GM11168 (cell line): ENCODE measurements around the gene PCK2.

ENCODE experiments used
- in situ Hi-C: fragments of 300-500 bp; cut with MboI; formaldehyde crosslinking; loops from one replicate; pipeline ENCODE4 v1.12.0; 2022; ENCODE audit warnings: low sequenced_read_pairs; ENCODE audit not compliant: unreplicated experiment

The PCK2 gene

DNA sequence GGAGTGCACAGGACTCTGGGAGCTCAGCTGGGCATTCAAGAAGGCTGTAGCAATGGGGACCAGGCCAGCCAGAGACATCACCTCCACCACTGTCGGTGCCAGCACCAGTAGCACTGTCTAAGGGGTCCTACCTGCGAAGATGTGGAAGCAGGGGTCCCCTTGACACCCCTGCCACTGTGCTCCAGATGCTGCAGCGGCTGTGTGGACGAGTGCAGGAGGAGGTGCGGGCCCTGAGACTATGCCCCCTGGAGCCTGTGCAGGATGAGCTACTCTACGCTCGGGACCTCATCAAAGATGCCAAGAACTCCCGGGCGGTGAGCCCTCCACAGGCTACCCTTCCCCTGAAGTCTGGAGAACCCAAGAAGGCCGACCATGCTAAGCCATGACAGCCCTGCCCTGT, 33.7 kb upstream of the PCK2 start:
- in situ Hi-C loops: no loop called here

DNA sequence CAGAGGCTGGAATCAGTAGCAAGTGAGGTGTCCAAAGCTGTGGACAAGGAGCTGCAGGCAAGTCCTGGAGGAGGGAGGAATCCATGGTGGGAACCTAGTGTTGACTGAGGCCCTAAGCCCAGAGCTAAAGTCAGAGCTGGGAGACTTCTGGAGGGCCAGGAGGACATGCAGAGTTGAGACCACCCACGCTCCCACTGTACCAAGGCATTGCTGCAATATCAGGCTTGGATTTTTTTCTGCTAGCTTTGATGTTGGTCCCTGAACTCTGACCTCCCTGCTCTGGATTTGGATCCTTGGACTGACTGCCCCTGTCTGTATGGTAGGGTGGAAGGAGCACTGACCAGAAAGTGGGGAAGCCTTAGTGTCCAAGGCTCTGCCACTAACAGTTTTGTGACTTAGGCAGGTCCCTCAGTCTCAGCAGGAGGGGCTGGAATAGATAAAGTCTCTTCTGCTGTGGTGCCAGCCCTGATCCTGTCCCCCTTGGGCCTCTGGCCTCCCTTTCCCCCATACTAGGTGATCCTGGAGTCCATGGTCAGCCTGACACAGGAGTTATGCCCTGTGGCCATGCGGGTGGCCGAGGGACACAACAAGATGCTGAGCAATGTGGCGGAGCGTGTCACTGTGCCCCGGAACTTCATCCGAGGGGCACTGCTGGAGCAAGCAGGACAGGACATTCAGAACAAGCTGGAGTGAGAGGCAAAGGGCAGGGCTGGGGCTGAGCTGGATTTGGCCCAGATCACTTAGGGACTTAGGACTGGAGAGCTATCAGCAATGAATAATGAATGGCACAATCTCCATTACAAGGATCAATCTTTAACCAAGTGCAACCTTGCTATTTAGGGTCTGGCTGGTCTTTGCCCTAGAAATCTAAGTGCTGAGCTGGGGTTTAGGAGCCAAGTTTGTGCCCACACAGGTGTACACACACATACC, 32.9 kb upstream of the PCK2 start:
- in situ Hi-C loops: no loop called here

DNA sequence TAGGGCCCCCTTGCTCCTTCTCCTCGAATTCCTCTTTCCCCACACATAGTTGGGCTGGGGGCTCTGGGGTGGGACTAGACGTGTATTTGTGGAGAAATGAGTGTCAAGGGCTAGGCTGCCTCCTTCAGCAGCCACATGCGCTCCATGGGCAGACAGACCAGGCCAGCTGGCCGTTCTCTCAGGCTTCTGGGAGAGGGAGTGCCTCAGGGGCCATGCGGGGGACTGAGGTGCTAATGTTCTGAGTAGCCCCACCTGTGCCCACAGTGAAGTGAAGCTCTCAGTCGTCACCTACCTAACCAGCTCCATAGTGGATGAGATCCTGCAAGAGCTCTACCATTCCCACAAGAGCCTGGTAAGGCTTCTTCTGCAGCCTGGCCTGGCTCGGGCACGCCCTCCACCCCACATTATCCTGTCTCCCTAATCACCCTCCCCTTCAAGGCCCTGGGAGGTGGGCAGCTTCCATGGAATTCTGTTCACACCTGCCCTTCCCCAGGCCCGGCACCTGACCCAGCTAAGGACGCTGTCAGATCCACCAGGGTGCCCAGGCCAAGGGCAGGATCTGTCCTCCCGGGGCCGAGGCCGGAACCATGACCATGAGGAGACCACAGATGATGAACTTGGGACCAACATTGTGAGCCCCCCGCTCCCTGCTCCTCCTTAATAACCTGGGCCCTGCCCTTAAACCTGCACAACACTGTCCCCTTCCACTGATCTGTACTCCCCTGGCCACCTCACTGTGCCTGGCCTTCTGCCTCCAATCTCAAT, 31.7 kb upstream of the PCK2 start:
- in situ Hi-C loops: no loop called here

DNA sequence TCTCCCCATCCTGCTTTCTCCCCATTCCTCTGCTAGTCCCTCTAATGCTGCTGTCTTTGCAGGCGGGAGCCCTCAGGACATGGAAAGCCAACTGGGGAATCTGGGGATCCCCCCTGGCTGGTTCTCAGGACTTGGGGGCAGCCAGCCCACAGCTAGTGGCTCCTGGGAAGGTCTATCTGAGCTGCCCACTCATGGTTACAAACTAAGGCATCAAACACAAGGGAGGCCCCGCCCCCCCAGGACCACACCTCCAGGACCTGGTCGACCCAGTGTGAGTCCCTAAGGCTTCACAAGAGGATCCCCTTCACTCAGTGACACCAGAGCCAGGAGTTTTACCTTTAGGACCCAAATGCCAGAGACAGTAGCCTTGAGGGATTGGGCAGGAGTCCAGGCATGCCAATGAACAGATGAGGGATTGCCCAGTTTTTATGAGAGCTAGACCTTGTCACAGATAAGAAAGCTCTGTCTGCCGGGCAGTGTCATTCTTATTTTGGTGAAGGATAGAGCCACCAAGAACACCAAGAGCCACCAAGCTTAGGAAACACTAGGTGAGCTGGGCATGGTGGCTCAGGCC, 30.8 kb upstream of the PCK2 start:
- in situ Hi-C loops: no loop called here

DNA sequence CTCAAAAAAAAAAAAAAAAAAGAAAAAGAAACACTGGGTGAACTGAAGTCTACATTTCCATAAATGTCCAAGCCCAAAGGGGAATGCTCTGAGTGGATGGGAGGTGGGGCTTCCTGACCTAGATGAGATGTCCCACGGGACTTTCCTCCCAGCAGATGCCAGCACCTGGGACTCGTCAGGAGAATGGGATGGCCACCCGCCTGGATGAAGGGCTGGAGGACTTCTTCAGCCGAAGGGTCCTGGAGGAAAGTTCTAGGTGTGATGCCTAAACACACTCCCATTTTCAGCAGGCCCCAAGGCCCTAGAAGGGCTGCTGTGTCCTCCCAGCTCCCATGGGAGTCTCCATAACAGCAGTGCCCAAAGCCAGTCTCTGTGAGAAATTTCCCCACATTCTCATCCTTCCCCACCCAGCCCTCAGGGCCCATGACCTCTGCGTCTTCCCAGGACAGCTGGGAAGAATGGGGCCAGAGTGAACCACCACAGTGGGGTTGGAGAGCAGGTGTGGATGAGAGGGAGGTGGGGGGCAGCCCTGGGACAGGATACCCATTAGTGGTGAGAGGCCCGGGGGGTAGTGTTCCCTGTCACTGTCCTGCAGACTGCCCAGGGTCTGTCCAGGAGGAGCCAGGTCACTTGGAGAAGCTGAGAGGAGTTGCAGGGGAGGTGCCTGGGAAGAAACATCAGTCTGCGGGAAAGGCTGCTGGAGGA, 29.9 kb upstream of the PCK2 start:
- in situ Hi-C loops: no loop called here

DNA sequence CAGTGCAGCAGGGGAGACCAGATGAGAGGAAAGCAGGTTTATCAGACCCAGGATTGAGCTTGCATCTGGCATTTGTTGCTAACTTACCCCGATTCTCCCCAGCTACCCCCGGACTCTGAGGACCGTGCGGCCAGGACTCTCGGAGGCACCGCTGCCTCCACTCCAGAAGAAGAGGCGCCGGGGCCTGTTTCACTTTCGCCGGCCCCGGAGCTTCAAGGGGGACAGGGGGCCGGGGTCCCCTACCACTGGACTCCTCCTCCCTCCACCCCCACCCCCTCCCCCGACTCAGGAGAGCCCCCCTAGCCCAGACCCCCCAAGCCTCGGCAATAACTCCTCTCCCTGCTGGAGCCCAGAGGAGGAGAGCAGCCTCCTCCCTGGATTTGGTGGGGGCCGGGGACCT, 29.3 kb upstream of the PCK2 start:
- in situ Hi-C loops: no loop called here

DNA sequence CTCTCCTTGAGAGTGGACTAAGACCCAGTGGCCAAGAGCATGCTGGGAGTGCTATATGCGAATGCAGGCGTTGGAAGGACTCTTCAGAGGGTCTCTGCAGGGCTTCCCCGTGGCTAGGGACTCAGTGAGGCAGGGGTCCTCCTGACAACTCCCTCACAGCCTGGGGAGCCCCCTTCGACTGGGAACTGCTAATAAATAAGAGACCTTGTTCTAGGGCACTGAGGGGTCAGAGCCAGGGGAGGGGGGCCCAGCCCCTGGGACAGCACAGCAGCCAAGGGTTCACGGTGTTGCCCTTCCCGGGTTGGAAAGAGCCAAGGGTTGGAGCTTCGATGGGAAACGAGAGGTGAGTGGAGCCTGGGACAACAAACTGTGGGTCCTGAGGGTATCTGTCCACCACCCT, 28.7 kb upstream of the PCK2 start:
- in situ Hi-C loops: no loop called here

DNA sequence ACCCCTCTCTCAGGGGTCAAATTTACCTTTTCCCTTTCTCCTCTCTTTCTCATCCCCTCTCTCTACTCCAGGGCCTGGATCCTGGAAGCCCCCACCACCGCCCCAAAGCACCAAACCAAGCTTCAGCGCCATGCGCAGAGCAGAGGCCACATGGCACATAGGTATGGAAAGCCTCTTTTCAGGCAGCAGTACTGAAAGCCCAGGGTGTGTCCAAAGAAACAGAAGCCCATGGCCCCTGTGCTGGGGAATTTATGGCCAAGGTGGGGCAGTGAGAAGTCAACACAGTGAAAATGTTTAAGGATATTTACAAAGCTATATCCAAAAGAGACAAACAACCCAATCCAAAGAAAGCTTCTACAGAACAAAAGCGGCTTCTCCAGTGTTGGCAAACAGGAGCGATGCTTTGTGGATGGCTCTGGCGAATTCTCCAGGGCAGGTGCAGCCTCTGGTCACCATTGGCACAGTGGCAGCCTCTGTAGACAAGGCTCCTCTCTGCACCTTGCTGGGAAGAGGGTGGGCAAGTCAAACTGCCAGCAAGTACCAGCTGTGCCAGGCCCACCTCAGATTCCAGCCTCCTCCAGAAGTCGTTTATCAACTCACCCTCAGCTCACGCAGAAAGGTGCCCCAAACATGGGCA, 27.5 kb upstream of the PCK2 start:
- in situ Hi-C loops: no loop called here

DNA sequence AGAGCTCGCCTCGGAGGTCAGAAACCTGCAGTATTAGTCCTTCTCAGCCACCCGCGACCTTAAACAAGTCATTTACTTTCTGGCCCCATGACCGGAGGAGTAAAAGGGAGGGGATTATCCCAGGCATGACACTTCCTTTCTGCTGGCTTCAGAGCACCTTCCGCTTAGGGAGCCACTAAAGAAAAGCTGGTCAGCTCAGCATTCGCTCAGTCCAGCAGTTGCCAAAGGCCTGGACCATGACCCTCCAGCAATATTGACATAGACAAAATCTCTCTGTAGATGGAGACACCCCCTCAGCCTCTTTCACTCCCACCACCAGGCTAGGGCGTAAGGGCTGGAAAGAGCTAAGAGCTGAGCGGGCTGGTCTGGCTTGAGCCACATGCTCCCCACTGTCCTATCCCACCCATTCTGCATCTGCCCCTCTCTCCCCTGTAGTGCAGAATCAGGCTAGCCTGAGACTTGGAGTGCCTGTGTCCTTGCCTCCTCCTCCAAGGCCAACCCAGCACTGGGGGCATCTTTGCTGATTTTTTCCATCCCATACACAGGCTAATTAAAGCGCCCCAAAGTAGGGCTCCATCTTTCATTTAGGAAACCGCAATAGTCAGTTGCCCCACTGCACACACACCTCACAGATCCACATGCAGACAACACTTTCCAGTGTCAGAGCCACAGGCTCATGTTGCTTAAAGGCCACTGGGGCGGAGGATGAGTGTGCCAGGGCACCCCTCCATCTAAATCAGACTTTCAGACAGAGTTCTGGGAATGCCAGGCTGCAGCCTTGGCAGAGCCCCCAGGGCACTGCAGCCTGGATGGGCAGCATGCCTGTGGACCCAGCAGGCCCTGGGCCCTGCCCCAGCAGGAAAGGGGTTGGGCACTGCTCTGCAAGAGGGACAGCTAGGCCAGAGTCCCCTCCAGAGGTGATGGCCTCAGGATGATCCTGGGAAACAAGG, 26.7 kb upstream of the PCK2 start:
- in situ Hi-C loops: no loop called here

DNA sequence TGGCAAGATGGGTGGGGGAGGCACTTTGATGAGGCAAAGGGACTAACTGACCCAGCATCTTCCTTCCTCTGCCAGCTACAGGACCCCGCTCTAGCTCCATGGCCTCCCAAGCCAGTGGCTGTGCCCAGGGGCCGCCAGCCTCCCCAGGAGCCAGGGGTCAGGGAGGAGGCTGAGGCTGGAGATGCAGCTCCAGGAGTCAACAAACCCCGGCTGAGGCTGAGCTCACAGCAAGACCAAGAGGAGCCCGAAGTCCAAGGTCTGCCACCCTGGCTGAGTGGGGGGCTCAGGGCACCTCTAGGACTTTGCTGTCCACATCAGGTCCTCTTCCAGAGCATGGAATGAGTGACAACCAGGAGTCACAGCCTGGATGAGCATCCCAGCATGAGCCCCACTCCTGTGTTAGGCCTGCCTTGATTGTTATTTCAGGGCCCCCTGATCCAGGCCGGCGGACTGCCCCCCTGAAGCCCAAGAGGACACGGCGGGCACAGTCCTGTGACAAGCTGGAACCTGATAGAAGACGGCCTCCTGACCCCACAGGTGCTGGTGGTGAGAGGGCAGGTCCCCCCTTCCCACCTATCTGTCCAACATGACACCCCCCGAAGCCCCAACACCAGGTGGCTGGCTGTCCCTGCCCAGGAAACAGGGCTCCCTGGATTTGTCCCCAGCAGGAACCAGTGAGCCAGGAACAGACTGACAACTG, 25.2 kb upstream of the PCK2 start:
- in situ Hi-C loops: no loop called here

DNA sequence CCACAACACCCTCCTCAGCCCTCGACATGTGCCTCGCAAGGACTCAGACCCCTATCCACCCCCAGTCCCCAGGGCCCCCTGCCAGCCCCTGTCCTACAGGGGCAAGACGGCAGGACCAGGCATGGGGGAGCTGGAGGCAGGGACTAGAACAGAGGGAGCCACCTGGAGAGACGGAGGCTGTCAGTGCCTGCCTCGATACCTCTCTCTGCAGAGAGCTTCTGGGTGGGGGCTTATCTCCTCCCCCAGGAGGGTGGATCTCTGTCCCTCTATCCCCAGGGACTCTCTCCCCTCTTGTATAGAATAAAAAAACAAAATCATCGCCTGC, 24.7 kb upstream of the PCK2 start:
- in situ Hi-C loops: no loop called here

DNA sequence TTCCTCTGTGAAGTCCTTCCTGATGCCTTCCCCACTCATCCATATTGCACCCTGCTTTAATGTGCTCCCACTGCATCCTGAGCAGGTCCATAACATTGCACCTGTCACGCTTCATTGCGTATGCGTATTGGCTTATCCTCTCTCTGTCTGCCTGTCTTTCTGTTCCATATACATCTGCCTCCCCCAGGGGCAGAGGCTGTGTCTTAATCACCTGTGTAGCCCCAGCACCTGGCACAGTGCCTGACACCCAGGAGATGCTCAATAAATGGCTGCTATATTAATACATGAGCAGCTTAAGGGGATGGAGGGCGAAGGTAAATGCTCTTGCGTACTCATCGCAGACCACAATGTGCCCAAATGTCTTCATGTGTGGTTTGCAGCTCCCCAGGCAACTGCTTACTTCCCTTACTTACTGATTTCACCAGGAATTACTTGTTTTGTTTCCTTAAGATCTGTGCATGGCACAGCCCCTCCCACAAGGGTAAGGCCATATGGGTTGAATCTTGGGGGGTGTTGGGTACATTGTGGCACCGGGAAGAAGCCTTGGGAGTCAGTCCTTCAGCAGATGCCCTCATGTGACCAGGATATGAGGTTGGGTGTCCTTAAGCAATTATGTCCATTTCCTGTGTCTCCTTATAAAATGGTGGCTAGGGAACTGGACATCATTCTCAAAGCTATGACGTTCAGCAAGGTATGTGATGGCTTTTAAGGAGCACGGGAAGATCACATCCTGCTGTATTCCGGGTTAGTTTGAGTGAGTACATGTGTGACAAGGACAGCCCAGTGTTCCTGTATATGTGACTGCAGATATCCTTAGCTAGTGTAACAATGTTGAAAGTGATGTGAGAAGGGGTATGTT, 23.6 kb upstream of the PCK2 start:
- in situ Hi-C loops: no loop called here

DNA sequence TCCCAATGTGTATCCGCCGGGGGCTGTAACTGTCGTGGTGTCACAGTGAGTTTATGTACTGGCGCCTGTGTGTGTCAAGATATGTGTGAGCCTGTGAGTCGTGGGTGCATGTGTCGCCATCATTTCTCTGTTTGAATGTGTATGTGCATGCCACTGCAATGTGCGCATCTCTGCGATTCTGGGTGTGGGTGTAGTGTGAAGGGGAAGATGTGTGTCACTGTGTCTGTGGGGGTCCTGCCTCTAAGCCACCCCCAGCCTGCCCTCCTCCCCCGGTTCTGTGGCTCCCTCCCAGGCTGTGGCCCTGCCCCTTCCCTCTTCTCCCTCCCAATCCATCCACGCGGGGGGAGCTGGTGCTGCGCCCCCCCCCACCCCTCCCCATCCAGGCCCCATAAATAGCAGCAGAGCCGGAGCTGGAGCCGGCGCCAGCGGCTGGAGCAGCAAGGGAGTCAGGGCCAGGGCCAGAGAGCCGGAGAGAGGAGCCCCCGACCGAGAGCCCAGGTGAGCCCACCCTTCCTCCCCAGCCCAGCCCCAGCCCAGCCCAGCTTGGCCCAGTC, 22.9 kb upstream of the PCK2 start, which contains the start of gene CPNE6:
Gene CPNE6 (plus strand): TSS at position 419 of the 554 bp plus-strand sequence. CDS start 1,375 bp downstream, outside the sequence.
- in situ Hi-C loops: no loop called here

DNA sequence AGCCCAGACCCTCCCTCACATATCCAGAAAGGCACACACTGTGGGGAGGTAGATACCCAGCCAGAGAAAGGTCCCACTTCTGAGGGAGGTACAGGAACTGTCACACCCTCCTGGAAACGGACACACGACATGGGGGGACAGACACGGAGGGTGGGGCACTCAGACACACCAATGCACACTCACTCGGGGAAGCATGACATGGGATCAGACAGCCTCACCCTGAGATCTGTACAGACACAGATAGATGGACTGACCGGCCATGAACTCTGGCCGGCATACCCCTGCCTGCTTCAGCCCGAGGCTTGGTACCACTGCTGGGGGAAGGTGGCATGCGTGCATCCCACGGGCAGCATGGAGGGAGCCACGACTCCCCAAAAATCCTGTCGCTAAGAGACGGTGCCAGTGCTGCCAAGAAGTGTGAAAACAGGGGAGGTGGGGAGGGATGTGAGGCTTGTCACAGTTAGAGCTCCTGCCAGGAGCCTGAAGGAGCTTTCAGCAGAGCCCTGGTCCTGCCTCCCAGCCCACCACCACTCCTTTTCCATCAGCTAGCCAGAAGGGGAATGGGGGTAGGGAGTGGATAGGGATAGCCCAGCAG, 22.2 kb upstream of the PCK2 start:
- in situ Hi-C loops: no loop called here

DNA sequence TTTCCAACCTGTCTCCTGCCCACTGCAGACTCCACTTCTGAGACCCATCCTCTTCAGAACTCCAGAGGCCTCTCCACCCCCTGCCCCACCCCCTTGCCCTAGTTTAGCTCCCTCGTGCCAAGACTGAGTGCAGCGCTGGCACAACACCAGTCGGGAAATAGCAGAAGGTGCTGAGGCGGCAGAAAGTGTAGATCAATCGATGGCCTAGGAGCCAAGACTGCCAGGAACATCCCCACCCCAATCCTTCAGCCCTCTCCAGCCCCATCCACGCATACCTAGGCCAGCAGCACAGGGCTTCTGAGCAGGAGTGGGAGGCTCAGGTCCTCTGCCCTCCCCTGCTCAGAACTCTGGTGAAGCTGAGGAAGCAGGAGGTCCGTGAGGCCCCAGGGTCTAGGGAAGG, 21.7 kb upstream of the PCK2 start:
- in situ Hi-C loops: no loop called here

DNA sequence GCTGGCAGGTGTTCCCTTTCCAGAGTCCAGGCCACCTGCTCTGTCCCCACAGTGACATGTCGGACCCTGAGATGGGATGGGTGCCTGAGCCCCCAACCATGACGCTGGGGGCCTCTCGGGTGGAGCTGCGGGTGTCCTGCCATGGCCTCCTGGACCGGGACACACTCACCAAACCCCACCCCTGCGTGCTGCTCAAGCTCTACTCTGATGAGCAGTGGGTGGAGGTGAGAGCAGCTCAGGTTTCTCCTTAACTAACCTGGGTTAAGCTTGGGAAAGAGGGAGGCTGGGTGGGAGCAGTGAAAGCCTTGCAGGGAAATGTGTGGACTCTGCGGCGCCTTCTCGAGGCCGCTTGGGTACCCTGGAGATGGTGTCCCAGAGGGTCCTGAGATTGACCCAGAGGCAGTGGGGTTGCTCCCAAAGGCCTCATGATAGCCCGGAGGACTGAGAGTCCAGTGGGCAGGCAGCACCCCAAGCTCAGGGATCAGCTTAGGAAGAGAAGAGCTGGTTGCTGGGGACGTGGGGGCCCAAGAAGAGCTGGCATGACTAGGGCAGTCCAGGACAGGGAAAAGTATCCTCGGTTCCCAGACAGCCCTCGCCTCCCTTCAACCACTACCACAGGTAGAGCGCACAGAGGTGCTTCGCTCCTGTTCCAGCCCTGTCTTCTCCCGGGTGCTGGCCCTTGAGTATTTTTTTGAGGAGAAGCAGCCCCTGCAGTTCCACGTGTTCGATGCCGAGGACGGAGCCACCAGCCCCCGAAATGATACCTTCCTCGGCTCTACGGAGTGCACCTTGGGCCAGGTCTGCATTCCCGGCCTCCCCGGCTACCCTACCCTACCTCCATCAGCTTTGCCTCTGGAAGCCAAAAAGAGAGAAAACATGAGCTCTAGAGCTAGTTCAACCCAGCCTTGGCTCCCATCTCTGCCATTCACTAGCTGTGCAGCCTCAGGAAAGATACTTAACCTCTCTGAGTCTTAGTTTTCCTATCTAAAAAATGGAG, 20.9 kb upstream of the PCK2 start:
- in situ Hi-C loops: no loop called here
